Midbrain (tissue), 1 donor: ENCODE results near the gene NBAS.
"Not testable (repeated sequence)": the region's sequence is repeated elsewhere in the genome, so short reads cannot be mapped to it uniquely, and the experiment has no call there.

Experiments
- DNase-seq: peaks from one replicate; lab custom pipeline; 2025; lab: John Stamatoyannopoulos, UW

Gene NBAS

GRCh38 chr2:15559379-15560139 is 1.6 kb downstream of the NBAS start:
- no peak for DNase-seq

- DNase-seq = no peak
Measured at GRCh38 chr2:15557887-15558311, 3.2 kb downstream of the NBAS start.

GRCh38 chr2:15556311-15556930 is 4.7 kb downstream of the NBAS start:
- no peak for DNase-seq

GRCh38 chr2:15555760-15556193 is 5.4 kb downstream of the NBAS start:
- DNase-seq = no peak

- no peak for DNase-seq
Measured at GRCh38 chr2:15554525-15555218, 6.5 kb downstream of the NBAS start.

GRCh38 chr2:15553951-15554350 is 7.2 kb downstream of the NBAS start:
- DNase-seq = no peak

GRCh38 chr2:15553519-15553918 is 7.6 kb downstream of the NBAS start:
- no peak for DNase-seq

GRCh38 chr2:15548974-15549373 is 12.2 kb downstream of the NBAS start:
- no peak for DNase-seq

GRCh38 chr2:15547115-15547876 is 13.8 kb downstream of the NBAS start:
- no peak for DNase-seq

GRCh38 chr2:15546297-15547098 is 14.6 kb downstream of the NBAS start:
- no peak for DNase-seq

- DNase-seq = no peak
Measured at GRCh38 chr2:15544227-15544626, 16.9 kb downstream of the NBAS start.

GRCh38 chr2:15543541-15543940 is 17.6 kb downstream of the NBAS start:
- no peak for DNase-seq

GRCh38 chr2:15543053-15543452 is 18.1 kb downstream of the NBAS start:
- no peak for DNase-seq

- DNase-seq = not testable (repeated sequence)
Measured at GRCh38 chr2:15542269-15542668, 18.9 kb downstream of the NBAS start.

GRCh38 chr2:15540523-15540922 is 20.6 kb downstream of the NBAS start:
- not testable (repeated sequence) for DNase-seq

- no peak for DNase-seq
Measured at GRCh38 chr2:15539999-15540398, 21.1 kb downstream of the NBAS start.

- no peak for DNase-seq
Measured at GRCh38 chr2:15538792-15539191, 22.3 kb downstream of the NBAS start.

- DNase-seq = no peak
Measured at GRCh38 chr2:15533860-15534480, 27.2 kb downstream of the NBAS start.

GRCh38 chr2:15532996-15533395 is 28.1 kb downstream of the NBAS start:
- DNase-seq = no peak

GRCh38 chr2:15531095-15531854 is 29.9 kb downstream of the NBAS start:
- no peak for DNase-seq
